ENCODE results near the gene NCKAP1.

DNA sequence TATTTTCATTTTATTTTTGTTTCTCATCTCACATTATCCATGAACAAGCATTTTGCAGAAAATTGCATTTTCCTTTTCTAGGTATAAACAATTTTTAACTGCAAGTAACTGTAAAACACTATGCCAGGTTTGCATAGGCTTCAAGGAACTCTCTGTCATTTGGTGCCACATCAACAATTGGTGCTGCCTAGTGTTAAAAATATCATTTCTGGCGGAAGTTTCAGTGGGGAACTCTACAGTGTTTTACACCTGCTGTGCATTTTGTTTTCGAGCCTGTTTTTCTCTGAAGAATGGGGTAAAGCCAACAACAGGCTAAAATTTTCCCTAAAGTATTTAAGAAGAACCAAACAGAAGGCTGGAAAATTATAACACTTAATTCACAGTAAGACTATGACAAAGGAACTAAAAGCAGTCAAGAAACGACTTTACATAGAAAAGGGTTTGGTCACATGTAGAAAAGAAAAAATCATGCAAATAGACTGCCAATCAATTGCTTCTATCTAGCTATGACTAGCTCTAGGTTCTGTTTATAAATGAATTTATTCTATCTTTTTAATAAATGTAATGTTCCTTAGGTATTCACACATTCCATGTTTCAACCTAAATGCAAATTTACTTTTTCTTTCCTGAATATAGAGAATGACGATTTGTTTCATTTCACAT, 150.4 kb downstream of the NCKAP1 start:
- TF ChIP-seq, protein P1, sequence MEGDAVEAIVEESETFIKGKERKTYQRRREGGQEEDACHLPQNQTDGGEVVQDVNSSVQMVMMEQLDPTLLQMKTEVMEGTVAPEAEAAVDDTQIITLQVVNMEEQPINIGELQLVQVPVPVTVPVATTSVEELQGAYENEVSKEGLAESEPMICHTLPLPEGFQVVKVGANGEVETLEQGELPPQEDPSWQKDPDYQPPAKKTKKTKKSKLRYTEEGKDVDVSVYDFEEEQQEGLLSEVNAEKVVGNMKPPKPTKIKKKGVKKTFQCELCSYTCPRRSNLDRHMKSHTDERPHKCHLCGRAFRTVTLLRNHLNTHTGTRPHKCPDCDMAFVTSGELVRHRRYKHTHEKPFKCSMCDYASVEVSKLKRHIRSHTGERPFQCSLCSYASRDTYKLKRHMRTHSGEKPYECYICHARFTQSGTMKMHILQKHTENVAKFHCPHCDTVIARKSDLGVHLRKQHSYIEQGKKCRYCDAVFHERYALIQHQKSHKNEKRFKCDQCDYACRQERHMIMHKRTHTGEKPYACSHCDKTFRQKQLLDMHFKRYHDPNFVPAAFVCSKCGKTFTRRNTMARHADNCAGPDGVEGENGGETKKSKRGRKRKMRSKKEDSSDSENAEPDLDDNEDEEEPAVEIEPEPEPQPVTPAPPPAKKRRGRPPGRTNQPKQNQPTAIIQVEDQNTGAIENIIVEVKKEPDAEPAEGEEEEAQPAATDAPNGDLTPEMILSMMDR (IDR thresholded peaks at IDR 0.05 in 2 of 3, conservative IDR thresholded peaks at IDR 0.05 in 1 of 3; ENCODE audit: borderline replicate concordance in 1 of 3, insufficient read depth in 1 of 3, low read depth in 2 of 3, low read length in 2 of 3): no peak
- TF ChIP-seq EZH2phosphoT487 (IDR thresholded peaks at IDR 0.05; ENCODE audit: borderline replicate concordance) (no peak), TCF7L2 (IDR thresholded peaks at IDR 0.05; ENCODE audit: borderline replicate concordance, extremely low read depth, insufficient read depth, insufficient read length) (no peak)
